NCI-H526 treated with DMSO at 0.1 percent for 48 hours (cell line): ENCODE results near the gene IPO8.

Source experiments
- DNase-seq: peaks from one replicate; lab custom pipeline; 2025; lab: John Stamatoyannopoulos, UW

The IPO8 gene

GRCh38 chr12:30695199-30696102 is at the start of gene IPO8:
Gene IPO8 (minus strand): TSS chr12:30695869. CDS start chr12:30695647, 222 bp downstream.
- DNase-seq = peak; percentile 87

GRCh38 chr12:30744321-30744720 is 48.7 kb upstream of the IPO8 start:
- DNase-seq = no peak

- no peak for DNase-seq
These were observed 44.6 kb upstream of the IPO8 start for GRCh38 chr12:30740274-30740673.

GRCh38 chr12:30739020-30739419 is 43.4 kb upstream of the IPO8 start:
- DNase-seq = no peak

GRCh38 chr12:30732954-30733637 is 37.4 kb upstream of the IPO8 start:
- no peak for DNase-seq

GRCh38 chr12:30730011-30730410 is 34.3 kb upstream of the IPO8 start:
- no peak for DNase-seq

- no peak for DNase-seq
These were observed 33.9 kb upstream of the IPO8 start for GRCh38 chr12:30729547-30729946.

GRCh38 chr12:30726647-30727046 is 31.0 kb upstream of the IPO8 start:
- no peak for DNase-seq

GRCh38 chr12:30725739-30726138 is 30.1 kb upstream of the IPO8 start:
- DNase-seq = no peak

GRCh38 chr12:30719060-30719459 is 23.4 kb upstream of the IPO8 start:
- DNase-seq = no peak

GRCh38 chr12:30707613-30708342 is 12.1 kb upstream of the IPO8 start:
- no peak for DNase-seq

- DNase-seq = no peak
These were observed 10.8 kb upstream of the IPO8 start for GRCh38 chr12:30706476-30706875.

GRCh38 chr12:30701056-30701455 is 5.4 kb upstream of the IPO8 start:
- DNase-seq = no peak

- no peak for DNase-seq
These were observed 4.7 kb upstream of the IPO8 start for GRCh38 chr12:30700216-30700900.

- DNase-seq = no peak
These were observed 2.7 kb upstream of the IPO8 start for GRCh38 chr12:30698346-30698745.

GRCh38 chr12:30696943-30697342 is 1.3 kb upstream of the IPO8 start:
- DNase-seq = no peak

GRCh38 chr12:30696486-30696885 is 817 bp upstream of the IPO8 start:
- no peak for DNase-seq

GRCh38 chr12:30696103-30696408 is 387 bp upstream of the IPO8 start:
- DNase-seq = no peak

GRCh38 chr12:30694412-30695198 is 1.1 kb downstream of the IPO8 start:
- peak; percentile 78 for DNase-seq

- DNase-seq = no peak
These were observed 3.2 kb downstream of the IPO8 start for GRCh38 chr12:30692470-30692869.

- no peak for DNase-seq
These were observed 4.4 kb downstream of the IPO8 start for GRCh38 chr12:30691122-30691879.
